OCI-LY7 (cell line): ENCODE results near the gene SEC61A1. TPM values are rescaled to one million over a fixed set of nuclear protein-coding genes. Genes with fewer than 3 reads are reported as not detected.

ENCODE experiments used
- BruUV-seq: library from RNA; stranded (reverse); fragments of 400-500 nt; replicated peaks from 2 replicates; lab custom pipeline; 2021; lab: Mats Ljungman, UMichigan
- CTCF ChIA-PET: fragments of 300-600 bp; sonication (Branson Sonifier 250); formaldehyde crosslinking; loops from one replicate; lab custom pipeline; 2022; ENCODE audit warnings: antibody characterized with exemption; ENCODE audit not compliant: unreplicated experiment; lab: Charles Lee
- POLR2A ChIA-PET: fragments of 300-600 bp; sonication (Branson Sonifier 250); formaldehyde crosslinking; loops from one replicate; lab custom pipeline; 2022; ENCODE audit warnings: antibody characterized with exemption; lab: Charles Lee
- DNase-seq: peaks from one replicate; pipeline ENCODE4 v3.0.0-alpha.2; 2015; ENCODE audit warnings: low spot score
- H2AFZ ChIP-seq: fragments of 200-600 bp; sonication (generic), shearing (Covaris generic); 2 replicates; pipeline ENCODE4 v1.6.1; 2014; ENCODE audit warnings: mild to moderate bottlenecking, antibody characterized with exemption, low read length, moderate library complexity
- H3K27ac ChIP-seq: fragments of 200-600 bp; sonication (generic); 2 replicates; pipeline ENCODE4 v1.5.1; 2014; ENCODE audit warnings: mixed run types, low read depth, mild to moderate bottlenecking, moderate library complexity, low read length, inconsistent platforms; ENCODE audit not compliant: poor library complexity, severe bottlenecking
- H3K36me3 ChIP-seq: fragments of 200-600 bp; sonication (generic); 2 replicates; pipeline ENCODE4 v1.6.1; 2014; ENCODE audit warnings: mild to moderate bottlenecking, antibody characterized with exemption, low read length, moderate library complexity, mixed read lengths; ENCODE audit not compliant: insufficient read depth
- H3K4me1 ChIP-seq: fragments of 200-600 bp; sonication (generic); 2 replicates; pipeline ENCODE4 v1.5.1; 2014; ENCODE audit warnings: mild to moderate bottlenecking, low read length; ENCODE audit not compliant: insufficient read depth, poor library complexity, severe bottlenecking
- H3K4me2 ChIP-seq: fragments of 200-600 bp; sonication (generic); 2 replicates; pipeline ENCODE4 v1.6.1; 2014; ENCODE audit warnings: mild to moderate bottlenecking, low read length
- H3K4me3 ChIP-seq: fragments of 200-600 bp; sonication (generic); 2 replicates; pipeline ENCODE4 v1.5.1; 2014; ENCODE audit warnings: mild to moderate bottlenecking, low read depth, low read length; ENCODE audit not compliant: poor library complexity, severe bottlenecking
- H3K79me2 ChIP-seq: fragments of 200-600 bp; sonication (generic); 2 replicates; pipeline ENCODE4 v1.6.1; 2016; ENCODE audit warnings: low read depth, mild to moderate bottlenecking, low read length, moderate library complexity, mixed read lengths; ENCODE audit not compliant: insufficient read depth
- H3K9me2 ChIP-seq: fragments of 200-600 bp; sonication (generic); 2 replicates; pipeline ENCODE4 v1.6.1; 2016; ENCODE audit warnings: mild to moderate bottlenecking, low read length, mixed read lengths; ENCODE audit not compliant: insufficient read depth
- H3K9me3 ChIP-seq: fragments of 200-600 bp; sonication (generic); 2 replicates; pipeline ENCODE4 v1.6.1; 2014; ENCODE audit warnings: mild to moderate bottlenecking, mixed run types, low read length, mixed read lengths
- H4K20me1 ChIP-seq: fragments of 200-600 bp; sonication (generic); 2 replicates; pipeline ENCODE4 v1.6.1; 2014; ENCODE audit warnings: mild to moderate bottlenecking, antibody characterized with exemption, low read length, moderate library complexity, mixed read lengths; ENCODE audit not compliant: insufficient read depth
- EZH2phosphoT487 ChIP-seq: fragments of 200-600 bp; sonication (generic); IDR thresholded peaks from 2 replicates; pipeline ENCODE4 v1.6.1; 2018; ENCODE audit warnings: low read depth, borderline replicate concordance, mild to moderate bottlenecking, mixed run types, antibody characterized with exemption, low read length, moderate library complexity, mixed read lengths
- intact Hi-C: fragments of 100-400 bp; cut with micrococcal nuclease; formaldehyde crosslinking; loops from one replicate; pipeline ENCODE4 v1.10.0; 2022; ENCODE audit not compliant: unreplicated experiment
- total RNA-seq, 2 experiments: library from RNA; depleted of rRNA in 1 of 2; stranded (reverse); fragments of >200 nt in 1 of 2; shearing (Covaris generic) in 1 of 2; gene quantifications; 2 replicates each; pipeline ENCODE4 v1.2.3, GENCODE V29; 2014 to 2022
- TF ChIP-seq, protein P1 (sequence below): fragments of 200-600 bp; sonication (generic); conservative IDR thresholded peaks from 2 replicates; pipeline ENCODE4 v1.5.1; 2014; ENCODE audit warnings: mild to moderate bottlenecking, antibody characterized with exemption, low read length, moderate library complexity, mixed read lengths

SEC61A1 gene
- total RNA-seq, 2 experiments from 2014 or later: 85.2 to 133 TPM

DNA sequence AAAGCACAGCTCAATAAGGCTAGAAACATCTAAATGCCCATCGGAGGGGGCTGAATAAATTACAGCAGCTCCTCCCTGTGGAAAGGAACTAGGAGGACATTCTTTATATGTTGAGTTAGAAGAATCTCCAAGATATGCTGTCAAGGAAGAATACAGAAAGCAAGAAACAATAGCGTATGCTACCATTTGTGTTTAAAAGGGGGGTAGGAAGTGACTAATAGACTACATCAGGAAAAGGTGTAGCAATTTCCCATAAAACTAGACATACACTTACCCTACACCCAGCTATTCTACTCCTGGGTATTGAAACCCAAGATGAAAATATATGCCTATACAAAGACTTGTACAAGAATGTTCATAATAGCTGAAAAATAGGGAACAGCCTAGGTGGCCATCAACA, 21.6 kb downstream of the SEC61A1 start:
- Histone ChIP-seq H3K4me2 (no peak overlapping the region), H3K4me1 (no peaks in the 10 kb centered on the region), H3K27ac (no peak overlapping the region), H3K36me3 (peaks cover 92% of the 10 kb centered on the region), H3K4me3 (no peak overlapping the region), H3K9me3 (no peaks in the 10 kb centered on the region), H2AFZ (no peak overlapping the region), H4K20me1 (no peaks in the 10 kb centered on the region), H3K79me2 (no peaks in the 10 kb centered on the region), H3K9me2 (no peaks in the 10 kb centered on the region)
- no TSS peak for BruUV-seq
- intact Hi-C loops: loop anchor here (1.0 to 2.0 kb wide), 2 partner anchors 59 to 65 kb away; no protein-coding TSS in a partner anchor
- DNase-seq: no peak
- POLR2A ChIA-PET: interaction anchor here (0.5 to 1.2 kb wide), 4 partner anchors 9 to 113 kb away, joined by 3 to 5 read pairs (median 4); no protein-coding TSS in a partner anchor
- CTCF ChIA-PET: interaction anchor here (1.0 kb wide), 1 partner anchor 25 kb away, joined by 3 read pairs; no protein-coding TSS in a partner anchor
- TF ChIP-seq, protein P1, sequence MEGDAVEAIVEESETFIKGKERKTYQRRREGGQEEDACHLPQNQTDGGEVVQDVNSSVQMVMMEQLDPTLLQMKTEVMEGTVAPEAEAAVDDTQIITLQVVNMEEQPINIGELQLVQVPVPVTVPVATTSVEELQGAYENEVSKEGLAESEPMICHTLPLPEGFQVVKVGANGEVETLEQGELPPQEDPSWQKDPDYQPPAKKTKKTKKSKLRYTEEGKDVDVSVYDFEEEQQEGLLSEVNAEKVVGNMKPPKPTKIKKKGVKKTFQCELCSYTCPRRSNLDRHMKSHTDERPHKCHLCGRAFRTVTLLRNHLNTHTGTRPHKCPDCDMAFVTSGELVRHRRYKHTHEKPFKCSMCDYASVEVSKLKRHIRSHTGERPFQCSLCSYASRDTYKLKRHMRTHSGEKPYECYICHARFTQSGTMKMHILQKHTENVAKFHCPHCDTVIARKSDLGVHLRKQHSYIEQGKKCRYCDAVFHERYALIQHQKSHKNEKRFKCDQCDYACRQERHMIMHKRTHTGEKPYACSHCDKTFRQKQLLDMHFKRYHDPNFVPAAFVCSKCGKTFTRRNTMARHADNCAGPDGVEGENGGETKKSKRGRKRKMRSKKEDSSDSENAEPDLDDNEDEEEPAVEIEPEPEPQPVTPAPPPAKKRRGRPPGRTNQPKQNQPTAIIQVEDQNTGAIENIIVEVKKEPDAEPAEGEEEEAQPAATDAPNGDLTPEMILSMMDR: no peak
- TF ChIP-seq EZH2phosphoT487: no peak

DNA sequence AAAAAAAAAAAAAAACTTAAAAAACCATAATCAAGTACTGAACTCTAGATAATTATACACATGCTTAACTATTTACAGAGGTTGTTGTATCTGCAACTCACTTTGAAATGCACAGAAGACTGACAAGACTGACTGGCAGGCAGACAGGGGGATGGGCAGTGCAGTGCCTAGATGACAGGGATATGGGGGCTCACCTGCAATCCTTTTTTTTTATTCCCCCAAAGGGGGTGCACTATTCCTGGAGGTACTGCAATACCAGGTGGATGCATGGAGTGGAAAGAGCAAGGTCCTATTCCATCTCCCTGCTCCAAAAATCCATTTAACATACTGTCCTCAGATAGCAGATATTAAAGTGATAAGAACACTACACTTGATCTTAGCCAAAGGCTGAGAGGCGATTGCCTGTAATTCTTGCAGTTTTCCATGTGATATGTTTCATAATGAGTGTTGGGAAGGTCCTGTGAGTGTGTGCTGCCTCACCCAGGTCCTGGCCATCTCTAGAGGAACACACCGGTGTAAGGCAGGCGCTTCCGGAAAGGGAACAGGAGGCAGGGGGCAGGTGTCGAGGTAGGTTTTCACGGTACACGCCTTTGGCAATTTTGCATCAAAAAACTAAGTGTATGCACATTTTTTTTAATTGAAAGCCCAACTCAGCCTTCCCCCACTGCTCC, 22.7 kb downstream of the SEC61A1 start:
- no peak overlapping the region for H2AFZ ChIP-seq
- H3K4me2 ChIP-seq: no peak overlapping the region
- CTCF ChIA-PET: no interaction called here
- TF ChIP-seq, protein P1: no peak
- TF ChIP-seq EZH2phosphoT487: no peak
- no peak for DNase-seq
- no peak overlapping the region for H3K4me3 ChIP-seq
- no peaks in the 10 kb centered on the region for H3K9me2 ChIP-seq
- H4K20me1 ChIP-seq: no peaks in the 10 kb centered on the region
- POLR2A ChIA-PET: no interaction called here
- no peaks in the 10 kb centered on the region for H3K9me3 ChIP-seq
- H3K79me2 ChIP-seq: no peaks in the 10 kb centered on the region
- no peaks in the 10 kb centered on the region for H3K4me1 ChIP-seq
- H3K27ac ChIP-seq: no peak overlapping the region
- intact Hi-C loops: loop anchor here (2.0 kb wide), 1 partner anchor 58 kb away; no protein-coding TSS in a partner anchor
- no TSS peak for BruUV-seq
- H3K36me3 ChIP-seq: peaks cover 92% of the 10 kb centered on the region
